ENCODE data around the gene CCNDBP1. TPM values are rescaled to one million over a fixed set of nuclear protein-coding genes. Genes with fewer than 3 reads are reported as not detected.

The CCNDBP1 gene
- total RNA-seq, 6 experiments from 2014 or later = 20.2 to 30.5 (median 22.9) TPM

- TF ChIP-seq POLR2A (IDR thresholded peaks at IDR 0.05) (no peak), CTCF (IDR thresholded peaks at IDR 0.05) (no peak)
- DNase-seq (peak in 1 of 3 donors; percentile 29), ATAC-seq (no peak)
- no peak overlapping the region for H3K27ac ChIP-seq
- no peaks in the 10 kb centered on the region for H3K9me3 ChIP-seq
- H3K4me3 ChIP-seq = no peak overlapping the region
- no peaks in the 10 kb centered on the region for H3K36me3 ChIP-seq
- H3K4me1 ChIP-seq = no peaks in the 10 kb centered on the region
- intact Hi-C loops (cut with DNase I) = no loop called here
- 65% methylated on average over 5 of the region's 8 CpGs for WGBS (ENCODE audit: insufficient coverage, low coverage, low lambda C conversion rate, missing lambda C conversion rate)
- no peaks in the 10 kb centered on the region for H3K27me3 ChIP-seq
Measured at GRCh38 chr15:43214169-43214568, 29.0 kb downstream of the CCNDBP1 start.

GRCh38 chr15:43214592-43215295 is 29.5 kb downstream of the CCNDBP1 start:
- Histone ChIP-seq H3K36me3 (no peaks in the 10 kb centered on the region), H3K4me1 (no peaks in the 10 kb centered on the region), H3K27me3 (no peaks in the 10 kb centered on the region), H3K4me3 (no peak overlapping the region), H3K27ac (no peak overlapping the region), H3K9me3 (no peaks in the 10 kb centered on the region)
- ATAC-seq (no peak), DNase-seq (peak in 1 of 3 donors; percentile 37)
- 80% methylated on average over 1 of the region's 6 CpGs for WGBS (ENCODE audit: insufficient coverage, low coverage, low lambda C conversion rate, missing lambda C conversion rate)
- intact Hi-C loops (cut with DNase I) = no loop called here
- TF ChIP-seq POLR2A (IDR thresholded peaks at IDR 0.05) = no peak
- no peak for TF ChIP-seq CTCF (IDR thresholded peaks at IDR 0.05)

- intact Hi-C loops (cut with DNase I) = no loop called here
- ATAC-seq = no peak
- Histone ChIP-seq H3K4me3 (no peak overlapping the region), H3K36me3 (no peaks in the 10 kb centered on the region), H3K4me1 (no peaks in the 10 kb centered on the region), H3K27ac (no peak overlapping the region), H3K27me3 (no peaks in the 10 kb centered on the region), H3K9me3 (no peaks in the 10 kb centered on the region)
- TF ChIP-seq POLR2A (IDR thresholded peaks at IDR 0.05) (no peak), CTCF (IDR thresholded peaks at IDR 0.05) (no peak)
- DNase-seq = peak in 1 of 3 donors; percentile 32
- WGBS (ENCODE audit: insufficient coverage, low coverage, low lambda C conversion rate, missing lambda C conversion rate) = 77% methylated on average over 5 of the region's 7 CpGs
Measured at GRCh38 chr15:43215961-43216360, 30.8 kb downstream of the CCNDBP1 start.

- intact Hi-C loops (cut with DNase I) = no loop called here
- DNase-seq (no peak), ATAC-seq (no peak)
- Histone ChIP-seq H3K4me1 (no peaks in the 10 kb centered on the region), H3K9me3 (no peaks in the 10 kb centered on the region), H3K36me3 (no peaks in the 10 kb centered on the region), H3K27me3 (no peaks in the 10 kb centered on the region), H3K27ac (no peak overlapping the region), H3K4me3 (no peak overlapping the region)
- TF ChIP-seq CTCF (IDR thresholded peaks at IDR 0.05) = no peak
- no peak for TF ChIP-seq POLR2A (IDR thresholded peaks at IDR 0.05)
- WGBS (ENCODE audit: insufficient coverage, low coverage, low lambda C conversion rate, missing lambda C conversion rate) = 38% methylated on average over 12 of the region's 13 CpGs
Measured at GRCh38 chr15:43218908-43219706, 33.9 kb downstream of the CCNDBP1 start.
